ENCODE results near the gene FAM186B. TPM values are rescaled to one million over a fixed set of nuclear protein-coding genes. Genes with fewer than 3 reads are reported as not detected.

The FAM186B gene
- total RNA-seq, 1 donor from 2014 or later, result not detected

DNA sequence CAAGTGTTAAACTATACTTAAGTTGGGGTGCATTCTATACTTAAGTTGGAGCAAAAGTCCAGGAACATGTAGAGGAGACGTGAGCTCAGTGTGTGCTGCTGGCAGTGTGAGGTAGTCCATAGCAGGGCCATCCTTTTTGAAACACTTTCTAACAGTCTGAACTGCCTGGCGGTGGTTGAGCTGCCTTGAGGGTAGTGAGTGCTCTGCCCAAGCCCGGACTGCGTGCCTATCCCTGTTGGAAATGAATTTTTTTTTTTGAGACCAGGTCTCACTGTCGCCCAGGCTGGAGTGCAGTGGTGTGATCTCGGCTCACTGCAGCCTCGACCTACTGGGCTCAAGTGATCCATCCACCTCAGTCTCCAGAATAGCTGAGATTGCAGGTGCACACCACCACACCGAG lies 52.5 kb downstream of the FAM186B start:
- Mint-ChIP-seq H3K4me3 (no peak overlapping the region), H3K9me3 (no peaks in the 10 kb centered on the region), H3K4me1 (peaks cover 10% of the 10 kb centered on the region), H3K27ac (no peak overlapping the region), H3K27me3 (ENCODE audit: insufficient read depth, low read depth) (peaks cover 12% of the 10 kb centered on the region), H3K36me3 (peaks cover 3% of the 10 kb centered on the region)
- H3K4me1 ChIP-seq, result peaks cover 8% of the 10 kb centered on the region
- peaks cover 50% of the 10 kb centered on the region for H3K27me3 ChIP-seq
- H3K79me2 ChIP-seq (ENCODE audit: low read depth), result no peaks in the 10 kb centered on the region
- no peak overlapping the region for H3K4me2 ChIP-seq
- H4K20me1 ChIP-seq (ENCODE audit: low read depth), result no peaks in the 10 kb centered on the region
- H3K36me3 ChIP-seq, result no peaks in the 10 kb centered on the region
- no peak overlapping the region for H2AFZ ChIP-seq (replicated peaks)
- no peak overlapping the region for H3K27ac ChIP-seq
- no peaks in the 10 kb centered on the region for H3K9me3 ChIP-seq (ENCODE audit: low read depth)
- peaks cover 6% of the 10 kb centered on the region for H3F3A ChIP-seq (ENCODE audit: low read depth)
- DNase-seq (ENCODE audit: low spot score), result no peak
- TF ChIP-seq, protein P1, sequence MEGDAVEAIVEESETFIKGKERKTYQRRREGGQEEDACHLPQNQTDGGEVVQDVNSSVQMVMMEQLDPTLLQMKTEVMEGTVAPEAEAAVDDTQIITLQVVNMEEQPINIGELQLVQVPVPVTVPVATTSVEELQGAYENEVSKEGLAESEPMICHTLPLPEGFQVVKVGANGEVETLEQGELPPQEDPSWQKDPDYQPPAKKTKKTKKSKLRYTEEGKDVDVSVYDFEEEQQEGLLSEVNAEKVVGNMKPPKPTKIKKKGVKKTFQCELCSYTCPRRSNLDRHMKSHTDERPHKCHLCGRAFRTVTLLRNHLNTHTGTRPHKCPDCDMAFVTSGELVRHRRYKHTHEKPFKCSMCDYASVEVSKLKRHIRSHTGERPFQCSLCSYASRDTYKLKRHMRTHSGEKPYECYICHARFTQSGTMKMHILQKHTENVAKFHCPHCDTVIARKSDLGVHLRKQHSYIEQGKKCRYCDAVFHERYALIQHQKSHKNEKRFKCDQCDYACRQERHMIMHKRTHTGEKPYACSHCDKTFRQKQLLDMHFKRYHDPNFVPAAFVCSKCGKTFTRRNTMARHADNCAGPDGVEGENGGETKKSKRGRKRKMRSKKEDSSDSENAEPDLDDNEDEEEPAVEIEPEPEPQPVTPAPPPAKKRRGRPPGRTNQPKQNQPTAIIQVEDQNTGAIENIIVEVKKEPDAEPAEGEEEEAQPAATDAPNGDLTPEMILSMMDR (IDR thresholded peaks at IDR 0.05), result no peak
- TF ChIP-seq EZH2 (IDR thresholded peaks at IDR 0.05) (no peak), EZH2phosphoT487 (IDR thresholded peaks at IDR 0.05) (no peak)
- H3K4me3 ChIP-seq, result no peak overlapping the region
- no peak overlapping the region for H3K9ac ChIP-seq

DNA sequence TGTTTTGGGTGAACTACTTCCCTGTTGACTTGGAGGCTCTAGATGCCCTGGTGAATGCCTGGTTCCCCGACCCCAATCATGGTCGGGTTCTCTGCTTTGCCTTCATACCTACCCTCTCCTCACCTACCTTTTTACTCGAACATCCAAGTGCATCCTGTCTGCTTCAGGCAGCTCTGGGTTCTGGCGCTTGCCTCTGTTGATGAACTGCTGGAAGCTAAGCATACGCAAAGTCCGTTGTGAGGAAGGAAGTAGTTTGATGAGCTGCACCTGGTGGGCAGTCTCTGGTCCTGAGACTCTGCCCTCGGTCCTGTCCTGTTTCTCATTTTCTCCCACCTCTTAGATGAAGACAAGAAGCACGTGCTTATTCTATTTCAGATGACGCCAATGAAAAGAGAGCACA lies 53.0 kb downstream of the FAM186B start:
- Mint-ChIP-seq H3K27ac (no peak overlapping the region), H3K4me3 (no peak overlapping the region), H3K36me3 (peaks cover 3% of the 10 kb centered on the region), H3K9me3 (no peaks in the 10 kb centered on the region), H3K4me1 (peaks cover 10% of the 10 kb centered on the region), H3K27me3 (ENCODE audit: insufficient read depth, low read depth) (peaks cover 12% of the 10 kb centered on the region)
- Histone ChIP-seq H3K27ac (no peak overlapping the region), H3F3A (ENCODE audit: low read depth) (peaks cover 6% of the 10 kb centered on the region), H3K79me2 (ENCODE audit: low read depth) (no peaks in the 10 kb centered on the region), H3K4me3 (no peak overlapping the region), H4K20me1 (ENCODE audit: low read depth) (no peaks in the 10 kb centered on the region), H3K9ac (no peak overlapping the region), H2AFZ (replicated peaks) (no peak overlapping the region), H3K36me3 (no peaks in the 10 kb centered on the region), H3K9me3 (ENCODE audit: low read depth) (no peaks in the 10 kb centered on the region), H3K4me1 (peaks cover 8% of the 10 kb centered on the region), H3K4me2 (no peak overlapping the region), H3K27me3 (peaks cover 55% of the 10 kb centered on the region)
- DNase-seq (ENCODE audit: low spot score), result no peak
- TF ChIP-seq, protein P1 (IDR thresholded peaks at IDR 0.05), result no peak
- TF ChIP-seq EZH2phosphoT487 (IDR thresholded peaks at IDR 0.05), result no peak
- TF ChIP-seq EZH2 (IDR thresholded peaks at IDR 0.05), result no peak

DNA sequence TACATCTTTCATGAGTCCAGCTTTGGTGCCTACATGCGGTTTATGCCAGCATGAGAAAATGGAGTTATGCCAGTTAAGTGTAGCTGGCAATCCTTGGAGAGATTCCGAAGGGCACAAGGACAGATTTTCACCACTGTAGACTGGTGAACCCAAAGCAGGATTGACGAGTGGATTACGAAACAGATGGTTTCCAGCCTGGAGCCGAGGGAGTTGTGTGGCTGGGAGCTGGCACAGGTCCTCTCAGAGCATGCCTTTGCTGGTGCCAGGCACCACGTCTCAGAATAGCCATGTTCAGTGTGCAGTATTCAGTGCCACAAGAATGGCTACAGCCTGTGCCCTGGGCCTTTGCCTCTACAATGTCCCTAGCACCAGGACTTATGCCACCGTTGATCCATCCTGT lies 53.4 kb downstream of the FAM186B start:
- Histone ChIP-seq H3K27ac (no peak overlapping the region), H3K36me3 (no peaks in the 10 kb centered on the region), H3K4me2 (no peak overlapping the region), H3K9me3 (ENCODE audit: low read depth) (no peaks in the 10 kb centered on the region), H3K4me1 (peaks cover 8% of the 10 kb centered on the region), H3F3A (ENCODE audit: low read depth) (peaks cover 6% of the 10 kb centered on the region), H3K79me2 (ENCODE audit: low read depth) (no peaks in the 10 kb centered on the region), H3K27me3 (peaks cover 59% of the 10 kb centered on the region), H3K9ac (no peak overlapping the region), H4K20me1 (ENCODE audit: low read depth) (no peaks in the 10 kb centered on the region), H3K4me3 (no peak overlapping the region), H2AFZ (replicated peaks) (no peak overlapping the region)
- H3K9me3 Mint-ChIP-seq, result no peaks in the 10 kb centered on the region
- H3K4me1 Mint-ChIP-seq, result peaks cover 10% of the 10 kb centered on the region
- no peak overlapping the region for H3K4me3 Mint-ChIP-seq
- no peak for DNase-seq (ENCODE audit: low spot score)
- TF ChIP-seq EZH2 (IDR thresholded peaks at IDR 0.05) (no peak), EZH2phosphoT487 (IDR thresholded peaks at IDR 0.05) (no peak)
- TF ChIP-seq, protein P1 (IDR thresholded peaks at IDR 0.05), result no peak
- no peak overlapping the region for H3K27ac Mint-ChIP-seq
- H3K36me3 Mint-ChIP-seq, result peaks cover 3% of the 10 kb centered on the region
- peaks cover 15% of the 10 kb centered on the region for H3K27me3 Mint-ChIP-seq (ENCODE audit: insufficient read depth, low read depth)
